B cell (primary cell): Measurements from ENCODE around the gene TAS2R40.

ENCODE experiments used
- EZH2 ChIP-seq: IDR thresholded peaks from 2 replicates; pipeline ENCODE4 v1.6.1; 2012; ENCODE audit warnings: borderline replicate concordance, low read depth, mild to moderate bottlenecking, moderate library complexity, low read length; ENCODE audit not compliant: insufficient read depth, poor library complexity, severe bottlenecking
- TF ChIP-seq, protein P1 (sequence below): fragments of 200-600 bp; IDR thresholded peaks from one replicate; pipeline ENCODE4 v1.8.0; 2022; ENCODE audit warnings: antibody characterized with exemption, mild to moderate bottlenecking

DNA sequence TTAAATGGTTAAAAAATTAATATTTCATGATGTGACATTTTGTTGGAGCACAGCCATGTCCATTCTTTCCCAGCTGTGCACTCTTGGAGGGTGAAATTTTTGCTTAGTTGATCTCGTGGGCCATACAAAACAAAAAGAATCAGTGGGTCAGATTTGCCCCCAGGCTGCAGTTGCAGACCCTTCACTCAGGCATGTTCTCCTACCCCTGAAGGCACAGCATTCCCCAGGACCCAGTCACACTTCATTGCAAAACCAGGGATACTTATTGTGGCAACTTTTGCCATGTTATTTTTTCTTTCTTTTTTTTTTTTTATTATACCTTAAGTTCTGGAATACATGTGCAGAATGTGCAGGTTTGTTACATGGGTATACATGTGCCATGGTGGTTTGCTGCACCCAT lies 6.0 kb downstream of the TAS2R40 start:
- TF ChIP-seq, protein P1, sequence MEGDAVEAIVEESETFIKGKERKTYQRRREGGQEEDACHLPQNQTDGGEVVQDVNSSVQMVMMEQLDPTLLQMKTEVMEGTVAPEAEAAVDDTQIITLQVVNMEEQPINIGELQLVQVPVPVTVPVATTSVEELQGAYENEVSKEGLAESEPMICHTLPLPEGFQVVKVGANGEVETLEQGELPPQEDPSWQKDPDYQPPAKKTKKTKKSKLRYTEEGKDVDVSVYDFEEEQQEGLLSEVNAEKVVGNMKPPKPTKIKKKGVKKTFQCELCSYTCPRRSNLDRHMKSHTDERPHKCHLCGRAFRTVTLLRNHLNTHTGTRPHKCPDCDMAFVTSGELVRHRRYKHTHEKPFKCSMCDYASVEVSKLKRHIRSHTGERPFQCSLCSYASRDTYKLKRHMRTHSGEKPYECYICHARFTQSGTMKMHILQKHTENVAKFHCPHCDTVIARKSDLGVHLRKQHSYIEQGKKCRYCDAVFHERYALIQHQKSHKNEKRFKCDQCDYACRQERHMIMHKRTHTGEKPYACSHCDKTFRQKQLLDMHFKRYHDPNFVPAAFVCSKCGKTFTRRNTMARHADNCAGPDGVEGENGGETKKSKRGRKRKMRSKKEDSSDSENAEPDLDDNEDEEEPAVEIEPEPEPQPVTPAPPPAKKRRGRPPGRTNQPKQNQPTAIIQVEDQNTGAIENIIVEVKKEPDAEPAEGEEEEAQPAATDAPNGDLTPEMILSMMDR: no peak
- no peak for TF ChIP-seq EZH2
